SK-N-SH (cell line): Measurements from ENCODE around the gene NEK9.

Experiments
- POLR2AphosphoS5 ChIP-seq: IDR thresholded peaks from 2 replicates; pipeline ENCODE4 v1.6.1; 2012; ENCODE audit warnings: low read depth, low read length
- USF2 ChIP-seq: fragments of 150-350 bp; IDR thresholded peaks from 2 replicates; pipeline ENCODE4 v1.6.1; 2017; ENCODE audit warnings: antibody characterized with exemption, low read length, low read depth, borderline replicate concordance

GRCh38 chr14:75079521-75079920 lies 47.3 kb downstream of the NEK9 start:
- TF ChIP-seq USF2 (no peak), POLR2AphosphoS5 (no peak)
